Vagina (tissue), 2 donors: ENCODE data around the gene IL33. TPM values are rescaled to one million over a fixed set of nuclear protein-coding genes. Genes with fewer than 3 reads are reported as not detected.
A peak's percentile ranks its signal among the peaks of the same experiment; 100 is the strongest.

Source experiments
- DNase-seq, 2 donors: peaks; one replicate each; pipeline ENCODE4 v3.0.0-alpha.2; 2017; ENCODE audit errors: extremely low spot score in 2 of 2
- H3K27ac ChIP-seq: fragments of 200-600 bp; sonication (generic); one replicate; pipeline ENCODE4 v1.5.1; 2019
- H3K27me3 ChIP-seq: fragments of 200-600 bp; sonication (generic); one replicate; pipeline ENCODE4 v1.5.1; 2019
- H3K36me3 ChIP-seq, 2 donors: fragments of 200-600 bp; sonication (generic); one replicate each; pipeline ENCODE4 v1.5.1; 2017 to 2019
- H3K4me1 ChIP-seq: fragments of 200-600 bp; sonication (generic); one replicate; pipeline ENCODE4 v1.5.1; 2019
- H3K4me3 ChIP-seq, 2 donors: fragments of 200-600 bp; sonication (generic); 1 replicate in 1 of 2; 2 replicates in 1 of 2; pipeline ENCODE4 v1.5.1; 2016 to 2019
- H3K9me3 ChIP-seq: fragments of 200-600 bp; sonication (generic); one replicate; pipeline ENCODE4 v1.5.1; 2019
- CTCF ChIP-seq, 3 experiments: fragments of 450-650 bp in 2 of 3; fragments of 200-600 bp in 1 of 3; sonication (generic) in 1 of 3; IDR thresholded peaks; one replicate each; pipeline ENCODE4 v1.5.1; 2017 to 2019; ENCODE audit warnings: antibody characterized with exemption in 3 of 3, mild to moderate bottlenecking in 2 of 3, moderate library complexity in 2 of 3
- POLR2A ChIP-seq, 2 donors: fragments of 450-650 bp; IDR thresholded peaks; one replicate each; pipeline ENCODE4 v1.6.1; 2017; ENCODE audit warnings: antibody characterized with exemption in 2 of 2, mild to moderate bottlenecking in 2 of 2, moderate library complexity in 2 of 2
- POLR2AphosphoS5 ChIP-seq, 2 donors: sonication (generic); formaldehyde crosslinking; IDR thresholded peaks; one replicate each; pipeline ENCODE4 v1.9.0; 2017; ENCODE audit warnings: antibody characterized with exemption in 2 of 2, mild to moderate bottlenecking in 2 of 2, low read depth in 1 of 2; ENCODE audit not compliant: insufficient read depth in 1 of 2
- intact Hi-C: fragments of 100-400 bp; cut with DNase I; formaldehyde crosslinking; loops from one replicate; pipeline ENCODE4 v1.15.1; 2023
- total RNA-seq: library from RNA; depleted of rRNA; stranded (reverse); fragments of >200 nt; gene quantifications from one replicate; pipeline ENCODE4 v1.2.3, GENCODE V29; 2016

IL33 gene
- total RNA-seq, 1 donor from 2014 or later, result 35.4 TPM

DNA sequence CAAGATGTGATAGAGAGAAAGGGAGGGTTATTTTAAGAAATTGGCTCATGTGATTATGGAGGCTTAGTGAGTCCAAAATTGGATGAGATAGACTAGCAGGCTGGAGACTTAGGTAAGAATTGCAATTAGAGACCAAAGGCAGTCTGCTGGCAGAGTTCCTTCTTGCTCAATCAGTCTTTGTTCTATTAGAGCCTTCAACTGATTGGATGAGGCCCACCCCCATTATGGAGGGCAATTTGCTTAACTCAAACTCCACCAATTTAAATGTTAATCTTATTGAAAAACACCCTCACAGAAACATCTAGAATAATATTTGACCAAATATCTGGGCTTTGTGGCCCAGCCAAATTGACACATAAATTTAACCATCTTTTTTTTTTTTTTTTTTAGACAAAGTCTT lies 88.6 kb downstream of the IL33 start:
- no peaks in the 10 kb centered on the region for H3K27me3 ChIP-seq
- H3K36me3 ChIP-seq, result no peaks in the 10 kb centered on the region
- H3K27ac ChIP-seq, result no peak overlapping the region
- intact Hi-C loops, result loop anchor here (10.0 kb wide), 1 partner anchor 249 kb away; no protein-coding TSS in a partner anchor
- no peak overlapping the region for H3K4me3 ChIP-seq
- TF ChIP-seq CTCF (IDR thresholded peaks at IDR 0.05), result no peak
- TF ChIP-seq POLR2AphosphoS5 (IDR thresholded peaks at IDR 0.05; ENCODE audit: insufficient read depth in 1 of 2, low read depth in 1 of 2), result no peak
- no peak for TF ChIP-seq POLR2A (IDR thresholded peaks at IDR 0.05)
- H3K9me3 ChIP-seq, result no peaks in the 10 kb centered on the region
- no peak for DNase-seq
- H3K4me1 ChIP-seq, result no peaks in the 10 kb centered on the region

DNA sequence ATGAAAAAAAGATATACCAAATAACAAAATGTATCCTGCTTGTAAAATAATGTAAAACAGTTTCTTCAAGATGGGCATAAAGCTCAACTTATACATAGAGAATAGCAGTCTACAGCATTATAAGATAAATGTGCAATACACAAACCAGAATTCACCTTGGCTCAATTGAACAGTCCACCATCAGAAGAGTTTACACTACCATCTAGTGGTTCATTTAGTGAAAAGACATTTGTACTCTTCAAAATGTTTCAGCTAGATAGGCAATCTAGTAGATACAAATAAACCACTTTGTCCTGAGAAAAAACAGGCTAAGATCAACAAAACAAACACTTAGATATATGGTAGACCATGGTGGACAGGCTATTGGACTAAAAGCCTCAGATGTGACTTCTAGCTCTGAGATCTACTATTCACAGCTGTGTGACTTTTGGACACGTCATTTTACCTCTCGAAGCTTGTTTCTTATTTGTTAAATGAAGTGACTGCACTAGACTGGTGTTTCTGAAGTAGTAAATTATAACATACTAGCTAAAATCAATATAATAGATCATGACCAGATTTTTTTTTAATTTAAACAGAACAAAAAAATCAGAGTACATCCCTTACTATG lies 90.5 kb downstream of the IL33 start:
- DNase-seq, result no peak
- TF ChIP-seq CTCF (IDR thresholded peaks at IDR 0.05), result peak in 2 of 3 experiments; percentile 55 to 70
- TF ChIP-seq POLR2AphosphoS5 (IDR thresholded peaks at IDR 0.05; ENCODE audit: insufficient read depth in 1 of 2, low read depth in 1 of 2), result no peak
- H3K4me3 ChIP-seq, result no peak overlapping the region
- no peaks in the 10 kb centered on the region for H3K9me3 ChIP-seq
- no peaks in the 10 kb centered on the region for H3K27me3 ChIP-seq
- no peaks in the 10 kb centered on the region for H3K4me1 ChIP-seq
- intact Hi-C loops, result loop anchor here (5.0 to 10.0 kb wide), 2 partner anchors 109 to 251 kb away; no protein-coding TSS in a partner anchor
- no peak overlapping the region for H3K27ac ChIP-seq
- H3K36me3 ChIP-seq, result no peaks in the 10 kb centered on the region

Other genes with a start within 250 kb of the IL33 start
- gene RANBP6, start 200.2 kb upstream of the IL33 start, total RNA-seq, result 10.1 TPM
- gene TPD52L3, start 112.6 kb downstream of the IL33 start, total RNA-seq, result not detected
- 70.0 TPM for gene UHRF2, start 197.4 kb downstream of the IL33 start, total RNA-seq